WTC11 (cell line): ENCODE measurements around the gene PCDHB12. TPM values are rescaled to one million over a fixed set of nuclear protein-coding genes. Genes with fewer than 3 reads are reported as not detected.
"Not testable (repeated sequence)": the region's sequence is repeated elsewhere in the genome, so short reads cannot be mapped to it uniquely, and the experiment has no call there.

ENCODE experiments used
- ATAC-seq: fragments of 200-7000 bp; cut with Tn5 transposase; 2 replicates; pipeline ENCODE4 v1.10.0; 2021; ENCODE audit warnings: mild to moderate bottlenecking, moderate library complexity
- CTCF ChIA-PET: fragments of 300-600 bp; sonication (Branson Sonifier 250); formaldehyde crosslinking; loops from one replicate; lab custom pipeline; 2021; ENCODE audit warnings: antibody characterized with exemption; lab: Charles Lee
- POLR2A ChIA-PET: fragments of 350-600 bp; sonication (Branson Sonifier 250); formaldehyde crosslinking; loops from one replicate; lab custom pipeline; 2021; ENCODE audit warnings: antibody characterized with exemption; lab: Charles Lee
- DNase-seq: peaks from one replicate; pipeline ENCODE4 v3.0.0; 2021; ENCODE audit warnings: low spot score
- H3K27ac Mint-ChIP-seq: 2 replicates; pipeline ENCODE4 v1.8.0; 2021; ENCODE audit warnings: mixed read lengths
- H3K27me3 Mint-ChIP-seq: 2 replicates; pipeline ENCODE4 v1.8.0; 2021; ENCODE audit warnings: low read depth, mild to moderate bottlenecking, moderate library complexity, mixed read lengths
- H3K36me3 Mint-ChIP-seq: 2 replicates; pipeline ENCODE4 v1.8.0; 2021; ENCODE audit warnings: mixed read lengths
- H3K4me1 Mint-ChIP-seq: 2 replicates; pipeline ENCODE4 v1.8.0; 2022; ENCODE audit warnings: mixed read lengths
- H3K4me3 Mint-ChIP-seq: 2 replicates; pipeline ENCODE4 v1.8.0; 2021; ENCODE audit warnings: mild to moderate bottlenecking, moderate library complexity, mixed read lengths
- H3K9me3 Mint-ChIP-seq: 2 replicates; pipeline ENCODE4 v1.8.0; 2021; ENCODE audit warnings: mixed read lengths
- AFF4 ChIP-seq: sonication (generic); formaldehyde crosslinking; IDR thresholded peaks from 2 replicates; pipeline ENCODE4 v1.8.1; 2023; ENCODE audit warnings: mild to moderate bottlenecking, missing genetic modification reagents, borderline replicate concordance
- CTCF ChIP-seq: fragments of 200-600 bp; IDR thresholded peaks from 2 replicates; pipeline ENCODE4 v1.8.0; 2022; ENCODE audit warnings: antibody characterized with exemption
- HMGXB4 ChIP-seq: sonication (generic); formaldehyde crosslinking; IDR thresholded peaks from 2 replicates; pipeline ENCODE4 v1.8.1; 2023; ENCODE audit warnings: mild to moderate bottlenecking, moderate library complexity, missing genetic modification reagents
- STAT6 ChIP-seq: sonication (generic); formaldehyde crosslinking; conservative IDR thresholded peaks from 2 replicates; pipeline ENCODE4 v1.8.1; 2023; ENCODE audit warnings: mild to moderate bottlenecking, low read depth, missing genetic modification reagents, moderate library complexity
- total RNA-seq: library from RNA; stranded (reverse); gene quantifications from 3 replicates; pipeline ENCODE4 v1.2.3, GENCODE V29; 2021

The PCDHB12 gene
- total RNA-seq, 1 experiment from 2014 or later: 2.7 TPM

- H3K4me1 Mint-ChIP-seq: no peaks in the 10 kb centered on the region
- no peak overlapping the region for H3K4me3 Mint-ChIP-seq
- no peak for DNase-seq
- peaks cover 16% of the 10 kb centered on the region; the same call in 1 of the 2 replicates for H3K36me3 Mint-ChIP-seq
- H3K9me3 Mint-ChIP-seq: peaks cover 17% of the 10 kb centered on the region
- no peak overlapping the region for H3K27ac Mint-ChIP-seq
- ChIA-PET POLR2A (no interaction called here), CTCF (no interaction called here)
- no peaks in the 10 kb centered on the region for H3K27me3 Mint-ChIP-seq
- TF ChIP-seq AFF4 (CRISPR knock-in tag): no peak
- TF ChIP-seq STAT6 (CRISPR knock-in tag): no peak
- TF ChIP-seq, all 79 proteins: peak for 0
- no peak for ATAC-seq
Observed at GRCh38 chr5:141175933-141176332, 32.6 kb upstream of the PCDHB12 start.

- DNase-seq, H3K4me3 Mint-ChIP-seq, H3K27me3 Mint-ChIP-seq, H3K27ac Mint-ChIP-seq, H3K4me1 Mint-ChIP-seq, POLR2A ChIA-PET: not testable (repeated sequence)
- Mint-ChIP-seq H3K36me3 (peaks cover 18% of the 10 kb centered on the region; the same call in 1 of the 2 replicates), H3K9me3 (peaks cover 17% of the 10 kb centered on the region)
- TF ChIP-seq CTCF: peak; percentile 26; the same call in 1 of the 2 replicates
- peak; percentile 82 for ATAC-seq
- CTCF ChIA-PET: interaction anchor here (1.0 to 2.5 kb wide), 16 partner anchors 9 to 337 kb away, joined by 3 to 16 read pairs (median 8); partner anchors contain the start of genes PCDHB10, PCDHB11, PCDHB13 and PCDHB14
Observed at GRCh38 chr5:141177577-141178191, 30.8 kb upstream of the PCDHB12 start, which contains the start of gene PCDHB8. Gene PCDHB8, plus strand, starts transcription at chr5:141177790. Its CDS starts 245 bp downstream, at chr5:141178035.

- ATAC-seq, POLR2A ChIA-PET: not testable (repeated sequence)
Observed at GRCh38 chr5:141179371-141179770, 29.1 kb upstream of the PCDHB12 start.

GRCh38 chr5:141179876-141180275 is 28.6 kb upstream of the PCDHB12 start:
- peak; percentile 29; the same call in 1 of the 2 replicates for TF ChIP-seq HMGXB4
- H3K4me3 Mint-ChIP-seq, POLR2A ChIA-PET, H3K27me3 Mint-ChIP-seq, H3K27ac Mint-ChIP-seq, ATAC-seq, DNase-seq, CTCF ChIA-PET: not testable (repeated sequence)
- peaks cover 15% of the 10 kb centered on the region for H3K9me3 Mint-ChIP-seq
- peaks cover 13% of the 10 kb centered on the region for H3K4me1 Mint-ChIP-seq
- peaks cover 19% of the 10 kb centered on the region for H3K36me3 Mint-ChIP-seq

More at GRCh38 chr5:141179371-141179770, 29.1 kb upstream of the PCDHB12 start:
- Mint-ChIP-seq H3K4me1 (peaks cover 13% of the 10 kb centered on the region), H3K36me3 (peaks cover 16% of the 10 kb centered on the region), H3K9me3 (peaks cover 12% of the 10 kb centered on the region)
- H3K27ac Mint-ChIP-seq, H3K4me3 Mint-ChIP-seq, CTCF ChIA-PET, H3K27me3 Mint-ChIP-seq, DNase-seq: not testable (repeated sequence)
